Breast epithelium (tissue), 4 donors: Measurements from ENCODE around the gene TBC1D1. TPM values are rescaled to one million over a fixed set of nuclear protein-coding genes. Genes with fewer than 3 reads are reported as not detected.

Source experiments
- DNase-seq, 2 donors: peaks; one replicate each; pipeline ENCODE4 v3.0.0-alpha.2; 2019; ENCODE audit warnings: low spot score in 2 of 2
- H3K27ac ChIP-seq, 2 donors: fragments of 200-600 bp; sonication (generic) in 1 of 2; one replicate each; pipeline ENCODE4 v1.5.1; 2016 to 2019; ENCODE audit warnings: mild to moderate bottlenecking in 1 of 2
- H3K27me3 ChIP-seq, 2 donors: fragments of 200-600 bp; sonication (generic) in 1 of 2; one replicate each; pipeline versions ENCODE4 v1.5.1 to v1.6.0; 2017 to 2019; ENCODE audit warnings: control low read depth in 1 of 2, mild to moderate bottlenecking in 1 of 2
- H3K36me3 ChIP-seq: fragments of 200-600 bp; one replicate; pipeline ENCODE4 v1.5.1; 2019
- H3K4me1 ChIP-seq, 2 donors: fragments of 200-600 bp; sonication (generic); one replicate each; pipeline ENCODE4 v1.5.1; 2016 to 2019; ENCODE audit warnings: control low read depth in 1 of 2
- H3K4me3 ChIP-seq, 3 donors: fragments of 200-600 bp; sonication (generic); 1 replicate in 2 of 3; 2 replicates in 1 of 3; pipeline ENCODE4 v1.5.1; 2016 to 2019; ENCODE audit warnings: mild to moderate bottlenecking in 3 of 3, moderate library complexity in 2 of 3
- H3K9me3 ChIP-seq, 2 donors: fragments of 200-600 bp; sonication (generic) in 1 of 2; one replicate each; pipeline ENCODE4 v1.5.1; 2016 to 2019; ENCODE audit warnings: control low read depth in 1 of 2
- CTCF ChIP-seq, 3 donors: fragments of 450-650 bp; IDR thresholded peaks; one replicate each; pipeline ENCODE4 v1.5.1; 2016 to 2017; ENCODE audit warnings: antibody characterized with exemption in 3 of 3, mild to moderate bottlenecking in 3 of 3, moderate library complexity in 3 of 3
- POLR2A ChIP-seq: fragments of 450-650 bp; IDR thresholded peaks from one replicate; pipeline ENCODE4 v1.6.1; 2016; ENCODE audit warnings: antibody characterized with exemption, mild to moderate bottlenecking, moderate library complexity
- POLR2AphosphoS5 ChIP-seq, 3 donors: sonication (generic); formaldehyde crosslinking; IDR thresholded peaks; one replicate each; pipeline ENCODE4 v1.6.1; 2017; ENCODE audit warnings: antibody characterized with exemption in 3 of 3
- intact Hi-C: fragments of 100-400 bp; cut with DNase I; formaldehyde crosslinking; loops from one replicate; pipeline ENCODE4 v1.15.1; 2023; ENCODE audit warnings: low total_unique reads
- total RNA-seq, 3 donors: library from RNA; depleted of rRNA; stranded (reverse); fragments of >200 nt; gene quantifications; one replicate each; pipeline ENCODE4 v1.1.0, GENCODE V29; 2016

Gene TBC1D1
- total RNA-seq, 3 donors from 2014 or later = 55.2 to 80.9 (median 63.9) TPM

GRCh38 chr4:37993806-37994205, 102.9 kb downstream of the TBC1D1 start:
- DNase-seq = no peak
- Histone ChIP-seq H3K9me3 (no peaks in the 10 kb centered on the region), H3K4me1 (no peaks in the 10 kb centered on the region), H3K27ac (no peak overlapping the region), H3K36me3 (no peaks in the 10 kb centered on the region), H3K27me3 (no peaks in the 10 kb centered on the region), H3K4me3 (no peak overlapping the region)
- intact Hi-C loops = no loop called here
- TF ChIP-seq CTCF (IDR thresholded peaks at IDR 0.05) (no peak), POLR2A (no peak), POLR2AphosphoS5 (IDR thresholded peaks at IDR 0.05) (no peak)

DNA sequence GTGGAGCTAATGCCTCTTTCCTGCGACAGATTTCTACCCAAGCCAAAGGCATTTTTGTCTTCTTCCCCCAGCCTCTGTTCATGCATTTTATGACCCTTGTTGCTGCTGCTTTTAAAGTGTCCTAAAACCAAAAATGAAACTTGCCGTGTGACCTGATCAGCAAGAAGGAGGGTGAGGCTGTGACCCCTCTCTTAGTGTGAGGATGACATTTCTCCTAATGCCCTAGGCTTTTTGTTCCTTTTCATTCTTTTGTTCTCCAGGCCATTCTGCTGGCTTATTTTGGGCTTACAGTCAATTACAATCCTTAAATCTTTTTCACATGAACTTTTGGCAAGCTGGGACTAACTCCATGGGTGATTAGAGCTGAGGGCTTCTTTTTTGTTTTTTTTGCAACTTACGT, 103.7 kb downstream of the TBC1D1 start:
- intact Hi-C loops = no loop called here
- no peak overlapping the region for H3K4me3 ChIP-seq
- no peak for DNase-seq
- no peaks in the 10 kb centered on the region for H3K36me3 ChIP-seq
- no peaks in the 10 kb centered on the region for H3K4me1 ChIP-seq
- no peaks in the 10 kb centered on the region for H3K9me3 ChIP-seq
- no peaks in the 10 kb centered on the region for H3K27me3 ChIP-seq
- peak overlapping the region in 1 of 2 donors; percentile 10 for H3K27ac ChIP-seq
- TF ChIP-seq POLR2AphosphoS5 (IDR thresholded peaks at IDR 0.05) = no peak
- TF ChIP-seq CTCF (IDR thresholded peaks at IDR 0.05) = no peak
- no peak for TF ChIP-seq POLR2A

- H3K9me3 ChIP-seq = no peaks in the 10 kb centered on the region
- TF ChIP-seq CTCF (IDR thresholded peaks at IDR 0.05) (no peak), POLR2A (no peak), POLR2AphosphoS5 (IDR thresholded peaks at IDR 0.05) (no peak)
- DNase-seq = no peak
- H3K27ac ChIP-seq = peak overlapping the region in 1 of 2 donors; percentile 9
- H3K4me1 ChIP-seq = no peaks in the 10 kb centered on the region
- intact Hi-C loops = no loop called here
- H3K27me3 ChIP-seq = no peaks in the 10 kb centered on the region
- H3K36me3 ChIP-seq = no peaks in the 10 kb centered on the region
- H3K4me3 ChIP-seq = no peak overlapping the region
Measured at GRCh38 chr4:37995299-37995821, 104.5 kb downstream of the TBC1D1 start.

DNA sequence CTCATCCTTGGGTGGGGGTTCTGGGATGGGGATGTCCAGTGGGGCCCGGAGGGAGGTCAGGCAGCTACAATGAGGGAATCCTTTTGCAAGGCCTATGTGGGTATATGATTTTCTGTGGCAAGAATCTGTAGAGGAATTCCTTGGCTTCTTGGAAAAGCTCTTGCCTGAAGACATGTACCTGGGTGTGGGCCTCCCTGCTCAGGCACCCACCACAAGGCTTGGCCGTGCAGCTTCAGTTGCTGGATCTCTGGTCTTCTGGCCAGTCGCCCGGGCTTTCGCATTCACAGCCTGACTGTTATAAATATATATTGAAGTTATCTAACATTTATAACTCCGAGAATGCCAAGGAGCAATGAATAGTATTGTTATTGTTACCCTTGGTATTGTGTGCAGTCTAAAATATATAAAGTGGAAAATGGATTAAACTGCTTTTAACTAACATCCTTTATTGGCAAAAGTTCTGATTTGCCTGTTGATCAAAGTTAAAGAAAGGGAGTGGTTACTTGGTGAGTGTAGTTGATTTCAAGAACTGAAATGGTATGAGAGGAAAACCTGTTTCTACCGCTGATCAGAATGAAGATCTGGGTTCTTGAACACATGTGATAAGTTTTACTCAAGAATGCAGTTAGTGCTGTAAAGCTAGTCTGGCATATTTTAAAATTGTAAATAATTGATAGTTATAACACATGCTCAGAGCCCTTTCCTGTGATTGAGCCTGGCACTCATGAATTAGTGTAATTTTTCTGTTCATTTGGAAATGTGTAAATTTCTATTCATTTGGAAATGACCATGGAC, 105.3 kb downstream of the TBC1D1 start:
- TF ChIP-seq POLR2AphosphoS5 (IDR thresholded peaks at IDR 0.05) (no peak), POLR2A (no peak), CTCF (IDR thresholded peaks at IDR 0.05) (no peak)
- H3K27me3 ChIP-seq = no peaks in the 10 kb centered on the region
- H3K4me3 ChIP-seq = no peak overlapping the region
- H3K4me1 ChIP-seq = no peaks in the 10 kb centered on the region
- H3K27ac ChIP-seq = peak overlapping the region in 1 of 2 donors; percentile 15
- H3K9me3 ChIP-seq = no peaks in the 10 kb centered on the region
- no peaks in the 10 kb centered on the region for H3K36me3 ChIP-seq
- intact Hi-C loops = no loop called here
- DNase-seq = no peak

- intact Hi-C loops = no loop called here
- H3K9me3 ChIP-seq = no peaks in the 10 kb centered on the region
- H3K27me3 ChIP-seq = no peaks in the 10 kb centered on the region
- no peak for TF ChIP-seq POLR2A
- TF ChIP-seq CTCF (IDR thresholded peaks at IDR 0.05) = no peak
- TF ChIP-seq POLR2AphosphoS5 (IDR thresholded peaks at IDR 0.05) = no peak
- H3K4me3 ChIP-seq = no peak overlapping the region
- H3K27ac ChIP-seq = no peak overlapping the region
- H3K4me1 ChIP-seq = no peaks in the 10 kb centered on the region
- H3K36me3 ChIP-seq = no peaks in the 10 kb centered on the region
- DNase-seq = no peak
Measured at GRCh38 chr4:37998226-37998625, 107.3 kb downstream of the TBC1D1 start.
